Neural progenitor cell (in vitro differentiated cells): Measurements from ENCODE around the gene PITX3.

Experiments
- EZH2 ChIP-seq: fragments of 200-600 bp; sonication (generic); IDR thresholded peaks from 2 replicates; pipeline ENCODE4 v1.6.1; 2017; ENCODE audit warnings: antibody characterized with exemption, mild to moderate bottlenecking, moderate library complexity
- TF ChIP-seq, protein P1 (sequence below): fragments of 200-600 bp; sonication (generic); IDR thresholded peaks from 2 replicates; pipeline ENCODE4 v1.5.1; 2017; ENCODE audit warnings: antibody characterized with exemption, mild to moderate bottlenecking

GRCh38 chr10:102219370-102219769 lies 21.9 kb downstream of the PITX3 start:
- TF ChIP-seq, protein P1, sequence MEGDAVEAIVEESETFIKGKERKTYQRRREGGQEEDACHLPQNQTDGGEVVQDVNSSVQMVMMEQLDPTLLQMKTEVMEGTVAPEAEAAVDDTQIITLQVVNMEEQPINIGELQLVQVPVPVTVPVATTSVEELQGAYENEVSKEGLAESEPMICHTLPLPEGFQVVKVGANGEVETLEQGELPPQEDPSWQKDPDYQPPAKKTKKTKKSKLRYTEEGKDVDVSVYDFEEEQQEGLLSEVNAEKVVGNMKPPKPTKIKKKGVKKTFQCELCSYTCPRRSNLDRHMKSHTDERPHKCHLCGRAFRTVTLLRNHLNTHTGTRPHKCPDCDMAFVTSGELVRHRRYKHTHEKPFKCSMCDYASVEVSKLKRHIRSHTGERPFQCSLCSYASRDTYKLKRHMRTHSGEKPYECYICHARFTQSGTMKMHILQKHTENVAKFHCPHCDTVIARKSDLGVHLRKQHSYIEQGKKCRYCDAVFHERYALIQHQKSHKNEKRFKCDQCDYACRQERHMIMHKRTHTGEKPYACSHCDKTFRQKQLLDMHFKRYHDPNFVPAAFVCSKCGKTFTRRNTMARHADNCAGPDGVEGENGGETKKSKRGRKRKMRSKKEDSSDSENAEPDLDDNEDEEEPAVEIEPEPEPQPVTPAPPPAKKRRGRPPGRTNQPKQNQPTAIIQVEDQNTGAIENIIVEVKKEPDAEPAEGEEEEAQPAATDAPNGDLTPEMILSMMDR = no peak
- no peak for TF ChIP-seq EZH2
